ENCODE measurements around the gene TNFAIP8L2.

- TF ChIP-seq, protein P1, sequence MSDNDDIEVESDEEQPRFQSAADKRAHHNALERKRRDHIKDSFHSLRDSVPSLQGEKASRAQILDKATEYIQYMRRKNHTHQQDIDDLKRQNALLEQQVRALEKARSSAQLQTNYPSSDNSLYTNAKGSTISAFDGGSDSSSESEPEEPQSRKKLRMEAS (IDR thresholded peaks at IDR 0.05) = 0 out of 2 replicates have a peak, but pooled peaks have one; percentile 30
- TF ChIP-seq TEAD4 (IDR thresholded peaks at IDR 0.05; ENCODE audit: low read depth, low read length) (no peak), JUN (IDR thresholded peaks at IDR 0.05; ENCODE audit: low read depth, low read length) (no peak), CTCF (IDR thresholded peaks at IDR 0.05; ENCODE audit: control extremely low read depth in 1 of 3, insufficient read depth in 1 of 3, low read depth in 1 of 3, low read length in 3 of 3) (no peak), RBBP5 (IDR thresholded peaks at IDR 0.05; ENCODE audit: borderline replicate concordance, low read depth, low read length) (no peak), TAF1 (IDR thresholded peaks at IDR 0.05; ENCODE audit: low read depth, low read length) (no peak), EZH2 (IDR thresholded peaks at IDR 0.05; ENCODE audit: low read depth, low read length, severe bottlenecking) (no peak), TBP (IDR thresholded peaks at IDR 0.05; ENCODE audit: low read depth, low read length) (no peak), NANOG (IDR thresholded peaks at IDR 0.05; ENCODE audit: insufficient read depth, low read depth, low read length, poor library complexity, severe bottlenecking) (no peak), ZNF274 (IDR thresholded peaks at IDR 0.05; ENCODE audit: borderline replicate concordance, extremely low read depth, low read length) (no peak), RFX5 (IDR thresholded peaks at IDR 0.05; ENCODE audit: borderline replicate concordance, low read depth, low read length) (no peak), SP1 (IDR thresholded peaks at IDR 0.05; ENCODE audit: low read depth, low read length) (no peak), POLR2A (IDR thresholded peaks at IDR 0.05; ENCODE audit: control extremely low read depth in 1 of 2, low read depth in 2 of 2, low read length in 2 of 2) (no peak), GABPA (IDR thresholded peaks at IDR 0.05; ENCODE audit: borderline replicate concordance, insufficient read depth, low read length) (no peak)
These were observed 2.4 kb downstream of the TNFAIP8L2 start for GRCh38 chr1:151158751-151159251.

Measured in H1 (cell line).